Measurements from ENCODE around the gene GNAT1. TPM values are rescaled to one million over a fixed set of nuclear protein-coding genes. Genes with fewer than 3 reads are reported as not detected.
A peak's percentile ranks its signal among the peaks of the same experiment; 100 is the strongest.

Gene GNAT1
- total RNA-seq, 1 experiment from 2014 or later: not detected

- H3K27ac ChIP-seq: no peak overlapping the region
- intact Hi-C loops (cut with micrococcal nuclease; ENCODE audit: unreplicated experiment): loop anchor here (1.0 to 2.0 kb wide), 2 partner anchors 8 to 28 kb away; no protein-coding TSS in a partner anchor
- H3F3A ChIP-seq (ENCODE audit: insufficient read depth, low read depth): no peaks in the 10 kb centered on the region; the same call in 1 of the 2 replicates
- peak overlapping the region; percentile 72 for H2AFZ ChIP-seq
- H3K79me2 ChIP-seq (ENCODE audit: low read depth): peaks cover 23% of the 10 kb centered on the region
- no peaks in the 10 kb centered on the region for H3K27me3 ChIP-seq (ENCODE audit: insufficient read depth, low read depth)
- H3K4me2 ChIP-seq: peak overlapping the region; percentile 93
- H3K9me3 ChIP-seq (ENCODE audit: insufficient read depth, low read depth): no peaks in the 10 kb centered on the region
- ChIA-PET CTCF (interaction anchor here (1.4 kb wide), 1 partner anchor 10 kb away, joined by 7 read pairs; no protein-coding TSS in a partner anchor), POLR2A (ENCODE audit: unreplicated experiment) (no interaction called here)
- no peaks in the 10 kb centered on the region for H3K9me2 ChIP-seq (ENCODE audit: insufficient read depth)
- no peak for DNase-seq
- peak overlapping the region; percentile 66 for H3K4me3 ChIP-seq
- no peaks in the 10 kb centered on the region for H4K20me1 ChIP-seq (ENCODE audit: insufficient read depth)
- BruUV-seq (replicated peaks): TSS peak; percentile 66
- peaks cover 24% of the 10 kb centered on the region for H3K4me1 ChIP-seq (replicated peaks; ENCODE audit: insufficient read depth)
- TF ChIP-seq, protein P1, sequence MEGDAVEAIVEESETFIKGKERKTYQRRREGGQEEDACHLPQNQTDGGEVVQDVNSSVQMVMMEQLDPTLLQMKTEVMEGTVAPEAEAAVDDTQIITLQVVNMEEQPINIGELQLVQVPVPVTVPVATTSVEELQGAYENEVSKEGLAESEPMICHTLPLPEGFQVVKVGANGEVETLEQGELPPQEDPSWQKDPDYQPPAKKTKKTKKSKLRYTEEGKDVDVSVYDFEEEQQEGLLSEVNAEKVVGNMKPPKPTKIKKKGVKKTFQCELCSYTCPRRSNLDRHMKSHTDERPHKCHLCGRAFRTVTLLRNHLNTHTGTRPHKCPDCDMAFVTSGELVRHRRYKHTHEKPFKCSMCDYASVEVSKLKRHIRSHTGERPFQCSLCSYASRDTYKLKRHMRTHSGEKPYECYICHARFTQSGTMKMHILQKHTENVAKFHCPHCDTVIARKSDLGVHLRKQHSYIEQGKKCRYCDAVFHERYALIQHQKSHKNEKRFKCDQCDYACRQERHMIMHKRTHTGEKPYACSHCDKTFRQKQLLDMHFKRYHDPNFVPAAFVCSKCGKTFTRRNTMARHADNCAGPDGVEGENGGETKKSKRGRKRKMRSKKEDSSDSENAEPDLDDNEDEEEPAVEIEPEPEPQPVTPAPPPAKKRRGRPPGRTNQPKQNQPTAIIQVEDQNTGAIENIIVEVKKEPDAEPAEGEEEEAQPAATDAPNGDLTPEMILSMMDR (conservative IDR thresholded peaks at IDR 0.05): no peak
- no peak for TF ChIP-seq EZH2 (IDR thresholded peaks at IDR 0.05; ENCODE audit: low read depth)
- no peaks in the 10 kb centered on the region for H3K36me3 ChIP-seq (ENCODE audit: low read depth)
These were observed 45.2 kb downstream of the GNAT1 start for GRCh38 chr3:50236484-50237132.

DNA sequence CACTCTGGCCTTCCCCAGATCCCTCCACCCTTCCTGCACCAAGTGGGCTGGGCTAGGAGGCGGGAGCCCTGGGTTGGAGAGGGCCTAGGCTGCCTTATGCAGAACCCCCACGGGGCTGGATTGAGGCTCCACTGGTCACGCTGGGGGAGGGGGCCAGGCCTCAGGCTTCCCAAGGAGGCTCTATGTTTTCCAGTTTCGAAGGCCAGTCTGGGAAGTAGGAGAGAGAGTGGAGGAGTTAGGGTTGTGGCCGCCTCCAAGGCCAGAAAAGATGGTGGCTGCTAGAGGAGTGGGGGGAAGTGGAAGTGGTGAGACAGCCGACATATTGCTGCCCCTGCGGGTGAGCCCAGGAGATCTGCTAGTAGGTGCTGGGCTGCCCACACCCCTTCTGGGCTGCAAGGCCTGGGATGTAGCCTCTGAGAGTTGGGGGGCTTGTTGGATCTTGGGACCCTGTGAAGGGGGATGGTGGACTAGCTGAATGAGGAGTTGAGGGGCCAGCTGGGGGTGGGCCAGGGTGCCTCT, 45.8 kb downstream of the GNAT1 start:
- POLR2A ChIA-PET (ENCODE audit: unreplicated experiment): no interaction called here
- H3K4me3 ChIP-seq: peak overlapping the region; percentile 66
- H3K27me3 ChIP-seq (ENCODE audit: insufficient read depth, low read depth): no peaks in the 10 kb centered on the region
- TF ChIP-seq EZH2 (IDR thresholded peaks at IDR 0.05; ENCODE audit: low read depth): no peak
- TF ChIP-seq, protein P1 (conservative IDR thresholded peaks at IDR 0.05): no peak
- no peaks in the 10 kb centered on the region for H3K9me2 ChIP-seq (ENCODE audit: insufficient read depth)
- peaks cover 24% of the 10 kb centered on the region for H3K4me1 ChIP-seq (replicated peaks; ENCODE audit: insufficient read depth)
- H3K36me3 ChIP-seq (ENCODE audit: low read depth): no peaks in the 10 kb centered on the region
- CTCF ChIA-PET: no interaction called here
- 0 out of 2 replicates have a peak overlapping the region, but pooled peaks have one; percentile 72 for H2AFZ ChIP-seq
- peak overlapping the region; percentile 93 for H3K4me2 ChIP-seq
- intact Hi-C loops (cut with micrococcal nuclease; ENCODE audit: unreplicated experiment): loop anchor here (1.0 to 2.0 kb wide), 2 partner anchors 9 to 28 kb away; no protein-coding TSS in a partner anchor
- peaks cover 23% of the 10 kb centered on the region for H3K79me2 ChIP-seq (ENCODE audit: low read depth)
- peak in 1 of 2 experiments; percentile 36 for DNase-seq
- no peaks in the 10 kb centered on the region for H4K20me1 ChIP-seq (ENCODE audit: insufficient read depth)
- H3K27ac ChIP-seq: no peak overlapping the region
- H3F3A ChIP-seq (ENCODE audit: insufficient read depth, low read depth): no peaks in the 10 kb centered on the region; the same call in 1 of the 2 replicates
- BruUV-seq (replicated peaks): no TSS peak
- no peaks in the 10 kb centered on the region for H3K9me3 ChIP-seq (ENCODE audit: insufficient read depth, low read depth)

DNA sequence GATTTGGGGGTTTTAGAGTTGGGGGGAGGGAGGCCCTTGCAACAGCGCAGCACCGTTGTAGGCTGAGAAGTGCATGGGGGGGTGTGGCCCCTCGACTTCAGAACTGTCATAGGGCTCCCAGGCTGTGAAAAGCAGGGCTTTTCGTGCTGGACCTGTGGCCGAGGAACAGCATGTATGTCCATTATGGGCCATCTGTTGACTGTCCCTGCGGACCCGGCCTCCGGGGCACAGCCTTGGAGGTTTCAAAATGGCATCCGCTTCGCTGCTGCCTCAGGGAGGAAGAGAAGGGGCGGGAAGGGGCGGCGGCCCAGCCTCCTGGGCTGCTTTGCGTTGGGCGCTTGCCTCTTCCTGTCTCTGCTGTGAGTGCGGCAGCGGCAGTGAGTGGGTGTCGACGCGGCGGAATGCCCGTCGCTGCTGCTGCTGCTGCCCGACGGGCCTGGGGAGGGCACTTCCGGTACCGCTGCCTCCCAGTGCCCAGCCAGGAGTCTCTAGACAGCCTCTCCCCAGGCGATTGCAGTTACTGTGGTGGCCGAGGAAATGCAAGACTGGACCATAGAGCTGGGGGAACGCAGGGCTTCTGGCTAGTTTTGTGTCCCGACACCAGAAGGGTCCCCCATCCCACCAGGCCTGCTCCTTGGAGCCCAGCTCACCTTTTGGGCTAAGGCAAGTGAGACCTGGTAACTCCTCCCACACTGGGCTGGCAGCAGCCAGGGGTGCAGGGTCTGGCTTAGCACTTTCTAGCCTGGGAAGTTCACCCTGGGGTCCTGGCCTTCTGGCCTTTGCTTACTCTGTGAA, 46.5 kb downstream of the GNAT1 start:
- H3K4me3 ChIP-seq: peak overlapping the region; percentile 66; the same call in 1 of the 2 replicates

More for the DNA sequence above, 46.5 kb downstream of the GNAT1 start:
- no peaks in the 10 kb centered on the region; the same call in 1 of the 2 replicates for H3F3A ChIP-seq (ENCODE audit: insufficient read depth, low read depth)
- DNase-seq: peak; percentile 48 to 73
- no peak overlapping the region for H2AFZ ChIP-seq
- H4K20me1 ChIP-seq (ENCODE audit: insufficient read depth): no peaks in the 10 kb centered on the region
- peaks cover 24% of the 10 kb centered on the region for H3K4me1 ChIP-seq (replicated peaks; ENCODE audit: insufficient read depth)
- no peaks in the 10 kb centered on the region for H3K27me3 ChIP-seq (ENCODE audit: insufficient read depth, low read depth)
- intact Hi-C loops (cut with micrococcal nuclease; ENCODE audit: unreplicated experiment): loop anchor here (1.0 to 2.0 kb wide), 2 partner anchors 10 to 27 kb away; no protein-coding TSS in a partner anchor
- no peak for TF ChIP-seq EZH2 (IDR thresholded peaks at IDR 0.05; ENCODE audit: low read depth)
- TF ChIP-seq, protein P1 (conservative IDR thresholded peaks at IDR 0.05): no peak
- POLR2A ChIA-PET (ENCODE audit: unreplicated experiment): no interaction called here
- no peaks in the 10 kb centered on the region for H3K36me3 ChIP-seq (ENCODE audit: low read depth)
- BruUV-seq (replicated peaks): TSS peak; percentile 73
- H3K79me2 ChIP-seq (ENCODE audit: low read depth): peaks cover 23% of the 10 kb centered on the region
- no peaks in the 10 kb centered on the region for H3K9me2 ChIP-seq (ENCODE audit: insufficient read depth)
- no peak overlapping the region for H3K27ac ChIP-seq
- no peaks in the 10 kb centered on the region for H3K9me3 ChIP-seq (ENCODE audit: insufficient read depth, low read depth)
- peak overlapping the region; percentile 93 for H3K4me2 ChIP-seq
- CTCF ChIA-PET: interaction anchor here (0.7 to 0.9 kb wide), 2 partner anchors 8 to 11 kb away, joined by 3 read pairs; no protein-coding TSS in a partner anchor
